Measurements from ENCODE around the gene AMPH. TPM values are rescaled to one million over a fixed set of nuclear protein-coding genes. Genes with fewer than 3 reads are reported as not detected.

AMPH gene
- total and polyA plus RNA-seq, 2 experiments from 2014 or later = 0.48 to 1.4 TPM

GRCh38 chr7:38615665-38616064 is 15.5 kb downstream of the AMPH start:
- Histone ChIP-seq H3K4me3 (no peak overlapping the region), H3K27me3 (peaks cover 5% of the 10 kb centered on the region), H3K36me3 (no peaks in the 10 kb centered on the region), H3K27ac (no peak overlapping the region), H3K4me1 (ENCODE audit: low read depth) (no peaks in the 10 kb centered on the region), H3K9me3 (ENCODE audit: low read depth) (no peaks in the 10 kb centered on the region)
- DNase-seq (ENCODE audit: low read depth in 1 of 2, low spot score in 1 of 2) = no peak
- TF ChIP-seq CTCF (IDR thresholded peaks at IDR 0.05; ENCODE audit: low read depth, low read length) = no peak

DNA sequence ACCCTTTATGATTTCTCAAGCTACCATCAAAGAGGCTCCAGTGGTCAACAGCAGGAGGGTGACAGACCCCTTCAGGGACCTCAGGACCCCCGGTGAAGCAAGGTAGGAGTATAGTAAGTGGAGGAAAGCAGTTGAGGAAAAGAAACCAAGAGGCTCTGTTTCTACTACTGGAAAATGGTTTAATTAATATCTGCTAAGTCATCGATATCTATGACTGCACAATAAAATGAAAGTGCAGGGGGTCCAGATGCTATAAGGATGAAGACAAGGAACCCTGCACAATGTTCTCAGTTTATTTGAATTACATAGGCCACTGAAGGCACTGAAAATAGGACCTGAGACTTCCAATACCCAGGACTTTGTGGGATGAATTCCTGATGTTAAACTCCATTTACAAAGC is 23.7 kb downstream of the AMPH start:
- H3K27ac ChIP-seq = no peak overlapping the region
- no peaks in the 10 kb centered on the region for H3K36me3 ChIP-seq
- H3K9me3 ChIP-seq (ENCODE audit: low read depth) = no peaks in the 10 kb centered on the region
- no peak for TF ChIP-seq CTCF (IDR thresholded peaks at IDR 0.05; ENCODE audit: low read depth, low read length)
- H3K4me3 ChIP-seq = no peak overlapping the region
- no peak for DNase-seq (ENCODE audit: low read depth in 1 of 2, low spot score in 1 of 2)
- H3K4me1 ChIP-seq (ENCODE audit: low read depth) = no peaks in the 10 kb centered on the region
- no peaks in the 10 kb centered on the region for H3K27me3 ChIP-seq

- H3K27ac ChIP-seq = no peak overlapping the region
- no peaks in the 10 kb centered on the region for H3K36me3 ChIP-seq
- H3K4me3 ChIP-seq = no peak overlapping the region
- no peak for TF ChIP-seq CTCF (IDR thresholded peaks at IDR 0.05; ENCODE audit: low read depth, low read length)
- H3K27me3 ChIP-seq = no peaks in the 10 kb centered on the region
- DNase-seq (ENCODE audit: low read depth in 1 of 2, low spot score in 1 of 2) = no peak
- no peaks in the 10 kb centered on the region for H3K9me3 ChIP-seq (ENCODE audit: low read depth)
- H3K4me1 ChIP-seq (ENCODE audit: low read depth) = no peaks in the 10 kb centered on the region
Observed at GRCh38 chr7:38600741-38601140, 30.4 kb downstream of the AMPH start.

GRCh38 chr7:38594949-38595348 is 36.2 kb downstream of the AMPH start:
- no peak overlapping the region for H3K27ac ChIP-seq
- H3K36me3 ChIP-seq = no peaks in the 10 kb centered on the region
- no peak for DNase-seq (ENCODE audit: low read depth in 1 of 2, low spot score in 1 of 2)
- no peaks in the 10 kb centered on the region for H3K9me3 ChIP-seq (ENCODE audit: low read depth)
- H3K27me3 ChIP-seq = no peaks in the 10 kb centered on the region
- no peak overlapping the region for H3K4me3 ChIP-seq
- no peaks in the 10 kb centered on the region for H3K4me1 ChIP-seq (ENCODE audit: low read depth)
- no peak for TF ChIP-seq CTCF (IDR thresholded peaks at IDR 0.05; ENCODE audit: low read depth, low read length)

DNA sequence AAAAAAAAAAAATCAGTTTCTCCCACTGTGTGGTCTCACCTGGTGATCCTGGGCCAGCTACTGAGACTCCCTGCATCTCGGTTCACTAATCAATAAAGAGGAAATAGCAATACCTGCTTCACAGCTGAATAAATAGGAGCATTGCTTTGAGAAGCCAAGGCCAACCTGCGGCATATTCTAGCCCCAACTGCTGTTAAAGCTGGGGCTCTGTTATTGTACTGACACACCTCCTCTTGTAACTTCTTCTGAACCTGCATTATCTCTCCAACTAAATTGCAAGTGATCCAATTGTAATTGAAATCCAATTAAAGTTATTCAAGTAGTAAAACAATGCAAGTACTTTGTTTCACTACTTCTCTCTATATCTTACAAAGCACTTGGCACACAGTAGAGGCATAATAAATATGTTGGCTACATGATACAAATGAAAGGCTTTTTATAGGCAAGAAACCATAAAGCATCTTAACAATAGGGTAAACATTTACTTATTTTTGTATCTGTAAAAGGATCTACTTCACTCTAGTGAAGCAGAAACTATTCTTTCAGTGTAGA is 38.4 kb downstream of the AMPH start:
- Histone ChIP-seq H3K4me1 (ENCODE audit: low read depth) (no peaks in the 10 kb centered on the region), H3K27me3 (no peaks in the 10 kb centered on the region), H3K36me3 (no peaks in the 10 kb centered on the region), H3K27ac (no peak overlapping the region), H3K4me3 (no peak overlapping the region), H3K9me3 (ENCODE audit: low read depth) (no peaks in the 10 kb centered on the region)
- DNase-seq (ENCODE audit: low read depth in 1 of 2, low spot score in 1 of 2) = no peak
- no peak for TF ChIP-seq CTCF (IDR thresholded peaks at IDR 0.05; ENCODE audit: low read depth, low read length)
